B cell (primary cell): Measurements from ENCODE around the gene C19orf44. TPM values are rescaled to one million over a fixed set of nuclear protein-coding genes. Genes with fewer than 3 reads are reported as not detected.

Source experiments
- ATAC-seq: fragments of 200-7000 bp; cut with Tn5 transposase; one replicate; pipeline ENCODE4 v1.10.0; 2021; ENCODE audit warnings: low read depth, mild to moderate bottlenecking, moderate number of reproducible peaks, moderate library complexity
- CTCF ChIA-PET: fragments of 350-600 bp; sonication (Branson Sonifier 250); formaldehyde crosslinking; loops from one replicate; lab custom pipeline; 2021; ENCODE audit warnings: antibody characterized with exemption, inconsistent platforms; lab: Charles Lee
- POLR2A ChIA-PET: fragments of 350-600 bp; sonication (Branson Sonifier 250); formaldehyde crosslinking; loops from one replicate; lab custom pipeline; 2021; ENCODE audit warnings: antibody characterized with exemption; lab: Charles Lee
- DNase-seq: peaks from one replicate; pipeline ENCODE4 v3.0.0; 2013
- H2AFZ ChIP-seq: 2 replicates; pipeline ENCODE4 v1.6.1; 2012; ENCODE audit warnings: mild to moderate bottlenecking, low read depth, low read length; ENCODE audit not compliant: insufficient read depth, poor library complexity, severe bottlenecking
- H3K27ac ChIP-seq, 2 donors: 1 replicate in 1 of 2; 2 replicates in 1 of 2; pipeline ENCODE4 v1.5.1; 2012 to 2013; ENCODE audit warnings: low read length in 2 of 2, mild to moderate bottlenecking in 2 of 2, moderate library complexity in 1 of 2
- H3K27me3 ChIP-seq, 4 experiments: fragments of 200-600 bp in 1 of 4; sonication (generic) in 1 of 4; replicated peaks in 1 of 4; 1 replicate in 2 of 4; 2 replicates in 2 of 4; pipeline versions ENCODE4 v1.6.1 to v1.7.0; 2013 to 2016; ENCODE audit warnings: low read length in 3 of 4, mild to moderate bottlenecking in 2 of 4, mixed read lengths in 1 of 4, moderate library complexity in 1 of 4; ENCODE audit not compliant: insufficient read depth in 4 of 4, control insufficient read depth in 3 of 4; ENCODE audit errors: control extremely low read depth in 1 of 4
- H3K36me3 ChIP-seq, 2 experiments: replicated peaks in 1 of 2; 1 replicate in 1 of 2; 2 replicates in 1 of 2; pipeline versions ENCODE4 v1.6.1 to v1.7.1; 2013; ENCODE audit warnings: low read length in 1 of 2; ENCODE audit not compliant: insufficient read depth in 2 of 2, control insufficient read depth in 1 of 2; ENCODE audit errors: control extremely low read depth in 1 of 2, extremely low read depth in 1 of 2
- H3K4me1 ChIP-seq, 2 donors: fragments of 200-600 bp in 1 of 2; sonication (generic) in 1 of 2; 1 replicate in 1 of 2; 2 replicates in 1 of 2; pipeline versions ENCODE4 v1.5.1 to v1.6.1; 2013 to 2017; ENCODE audit warnings: low read length in 2 of 2; ENCODE audit not compliant: control insufficient read depth in 2 of 2, insufficient read depth in 2 of 2
- H3K4me2 ChIP-seq: replicated peaks from 2 replicates; pipeline ENCODE3; 2012; ENCODE audit warnings: mild to moderate bottlenecking, low read depth, low read length; ENCODE audit not compliant: poor library complexity, severe bottlenecking
- H3K4me3 ChIP-seq, 5 experiments: fragments of 200-600 bp in 1 of 5; sonication (generic) in 1 of 5; 1 replicate in 3 of 5; 2 replicates in 2 of 5; pipeline versions ENCODE4 v1.5.1 to v1.7.0; 2011 to 2016; ENCODE audit warnings: low read length in 4 of 5, mild to moderate bottlenecking in 4 of 5, low read depth in 2 of 5, control low read depth in 1 of 5, moderate library complexity in 1 of 5; ENCODE audit not compliant: insufficient read depth in 1 of 5; ENCODE audit errors: control extremely low read depth in 1 of 5, extremely low read depth in 1 of 5
- H3K79me2 ChIP-seq: fragments of 200-600 bp; sonication (generic); one replicate; pipeline ENCODE4 v1.6.0; 2016; ENCODE audit warnings: low read length; ENCODE audit not compliant: control insufficient read depth, insufficient read depth
- H3K9ac ChIP-seq: fragments of 200-600 bp; sonication (generic); 2 replicates; pipeline ENCODE4 v1.6.1; 2017; ENCODE audit warnings: mild to moderate bottlenecking, low read length, moderate library complexity
- H3K9me3 ChIP-seq, 3 donors: one replicate each; pipeline versions ENCODE4 v1.6.1 to v1.7.1; 2013; ENCODE audit warnings: low read length in 2 of 3; ENCODE audit not compliant: control insufficient read depth in 2 of 3, insufficient read depth in 1 of 3; ENCODE audit errors: control extremely low read depth in 1 of 3
- H4K20me1 ChIP-seq: 2 replicates; pipeline ENCODE4 v1.6.0; 2012; ENCODE audit warnings: mild to moderate bottlenecking, low read length; ENCODE audit not compliant: insufficient read depth, control insufficient read depth, poor library complexity, severe bottlenecking
- H3K27ac Mint-ChIP-seq: one replicate; pipeline ENCODE4 v1.8.0; 2021; ENCODE audit warnings: mixed read lengths
- H3K27me3 Mint-ChIP-seq: one replicate; pipeline ENCODE4 v1.8.0; 2021; ENCODE audit warnings: mixed read lengths
- H3K4me1 Mint-ChIP-seq: one replicate; pipeline ENCODE4 v1.8.0; 2021; ENCODE audit warnings: mixed read lengths
- H3K4me3 Mint-ChIP-seq: one replicate; pipeline ENCODE4 v1.8.0; 2021; ENCODE audit warnings: mixed read lengths
- H3K9me3 Mint-ChIP-seq: one replicate; pipeline ENCODE4 v1.8.0; 2022; ENCODE audit warnings: mixed read lengths; ENCODE audit not compliant: insufficient read depth
- EZH2 ChIP-seq: IDR thresholded peaks from 2 replicates; pipeline ENCODE4 v1.6.1; 2012; ENCODE audit warnings: borderline replicate concordance, low read depth, mild to moderate bottlenecking, moderate library complexity, low read length; ENCODE audit not compliant: insufficient read depth, poor library complexity, severe bottlenecking
- WGBS: methylation state at CpG from one replicate; pipeline ENCODE4 v1.1.5; 2013; ENCODE audit warnings: missing lambda C conversion rate; ENCODE audit not compliant: insufficient coverage; 5-methylcytosine and 5-hydroxymethylcytosine counted together
- intact Hi-C: fragments of 100-400 bp; cut with micrococcal nuclease; formaldehyde crosslinking; loops from one replicate; pipeline ENCODE4 v1.10.0; 2022
- polyA plus RNA-seq: library from polyadenylated mRNA; depleted of rRNA; stranded (reverse); fragments of >200 nt; gene quantifications from 2 replicates; pipeline ENCODE4 v1.2.3, GENCODE V29; 2012
- total RNA-seq, 2 donors: library from RNA; stranded (reverse); fragments of 120-200 nt in 1 of 2; gene quantifications; 1 replicate in 1 of 2; 2 replicates in 1 of 2; pipeline versions ENCODE4 v1.2.3 to v1.2.4, GENCODE V29; 2013 to 2022
- TF ChIP-seq, protein P1 (sequence below): fragments of 200-600 bp; IDR thresholded peaks from one replicate; pipeline ENCODE4 v1.8.0; 2022; ENCODE audit warnings: antibody characterized with exemption, mild to moderate bottlenecking

Gene C19orf44
- total and polyA plus RNA-seq, 2 donors (not counting 1 experiment from before 2014, with no cell fraction given) = 4.9 to 8.4 TPM

GRCh38 chr19:16456652-16457194 lies 39.5 kb upstream of the C19orf44 start:
- Histone ChIP-seq H3K4me1 (peaks cover 33 to 34% of the 10 kb centered on the region in 2 donors), H2AFZ (no peak overlapping the region), H3K9ac (no peak overlapping the region), H3K4me2 (peak overlapping the region; percentile 58), H3K4me3 (no peak overlapping the region), H3K9me3 (no peaks in the 10 kb centered on the region), H3K36me3 (peaks cover 0 to 3% of the 10 kb centered on the region in 2 experiments), H4K20me1 (peaks cover 77% of the 10 kb centered on the region), H3K79me2 (peaks cover 96% of the 10 kb centered on the region), H3K27ac (no peak overlapping the region), H3K27me3 (no peaks in the 10 kb centered on the region)
- no peaks in the 10 kb centered on the region for H3K27me3 Mint-ChIP-seq
- peak overlapping the region; percentile 79 for H3K27ac Mint-ChIP-seq
- no peaks in the 10 kb centered on the region for H3K9me3 Mint-ChIP-seq
- intact Hi-C loops = no loop called here
- POLR2A ChIA-PET = no interaction called here
- CTCF ChIA-PET = no interaction called here
- TF ChIP-seq, protein P1, sequence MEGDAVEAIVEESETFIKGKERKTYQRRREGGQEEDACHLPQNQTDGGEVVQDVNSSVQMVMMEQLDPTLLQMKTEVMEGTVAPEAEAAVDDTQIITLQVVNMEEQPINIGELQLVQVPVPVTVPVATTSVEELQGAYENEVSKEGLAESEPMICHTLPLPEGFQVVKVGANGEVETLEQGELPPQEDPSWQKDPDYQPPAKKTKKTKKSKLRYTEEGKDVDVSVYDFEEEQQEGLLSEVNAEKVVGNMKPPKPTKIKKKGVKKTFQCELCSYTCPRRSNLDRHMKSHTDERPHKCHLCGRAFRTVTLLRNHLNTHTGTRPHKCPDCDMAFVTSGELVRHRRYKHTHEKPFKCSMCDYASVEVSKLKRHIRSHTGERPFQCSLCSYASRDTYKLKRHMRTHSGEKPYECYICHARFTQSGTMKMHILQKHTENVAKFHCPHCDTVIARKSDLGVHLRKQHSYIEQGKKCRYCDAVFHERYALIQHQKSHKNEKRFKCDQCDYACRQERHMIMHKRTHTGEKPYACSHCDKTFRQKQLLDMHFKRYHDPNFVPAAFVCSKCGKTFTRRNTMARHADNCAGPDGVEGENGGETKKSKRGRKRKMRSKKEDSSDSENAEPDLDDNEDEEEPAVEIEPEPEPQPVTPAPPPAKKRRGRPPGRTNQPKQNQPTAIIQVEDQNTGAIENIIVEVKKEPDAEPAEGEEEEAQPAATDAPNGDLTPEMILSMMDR = no peak
- no peak for TF ChIP-seq EZH2
- H3K4me1 Mint-ChIP-seq = peaks cover 61% of the 10 kb centered on the region
- peak; percentile 12 for ATAC-seq
- 43% methylated on average over 10 of the region's 11 CpGs for WGBS
- DNase-seq = no peak
- H3K4me3 Mint-ChIP-seq = peak overlapping the region; percentile 76

GRCh38 chr19:16457195-16457953 lies 38.8 kb upstream of the C19orf44 start:
- intact Hi-C loops = no loop called here
- WGBS = 2% methylated on average over 11 of the region's 16 CpGs
- Histone ChIP-seq H4K20me1 (peaks cover 81% of the 10 kb centered on the region), H3K27ac (no peak overlapping the region), H3K9ac (peak overlapping the region; percentile 11), H3K4me1 (peaks cover 33 to 34% of the 10 kb centered on the region in 2 donors), H3K4me3 (no peak overlapping the region), H3K9me3 (no peaks in the 10 kb centered on the region), H3K27me3 (no peaks in the 10 kb centered on the region), H3K79me2 (peaks cover 96% of the 10 kb centered on the region), H3K36me3 (peaks cover 0 to 3% of the 10 kb centered on the region in 2 experiments), H3K4me2 (peak overlapping the region; percentile 58), H2AFZ (no peak overlapping the region)
- POLR2A ChIA-PET = no interaction called here
- H3K4me1 Mint-ChIP-seq = peaks cover 65% of the 10 kb centered on the region
- CTCF ChIA-PET = no interaction called here
- no peaks in the 10 kb centered on the region for H3K9me3 Mint-ChIP-seq
- DNase-seq (peak; percentile 38), ATAC-seq (peak; percentile 48)
- H3K27me3 Mint-ChIP-seq = no peaks in the 10 kb centered on the region
- H3K27ac Mint-ChIP-seq = peak overlapping the region; percentile 32
- peak overlapping the region; percentile 76 for H3K4me3 Mint-ChIP-seq
- TF ChIP-seq, protein P1 = no peak
- TF ChIP-seq EZH2 = no peak
